GM23338 (cell line): ENCODE measurements around the gene CCNF. TPM values are rescaled to one million over a fixed set of nuclear protein-coding genes. Genes with fewer than 3 reads are reported as not detected.
A peak's percentile ranks its signal among the peaks of the same experiment; 100 is the strongest.

Source experiments
- ATAC-seq: fragments of 200-7000 bp; cut with Tn5 transposase; 3 replicates; pipeline ENCODE4 v1.9.1; 2020
- DNase-seq: peaks from one replicate; pipeline ENCODE4 v3.0.0-alpha.2; 2015; ENCODE audit warnings: low spot score
- H2AFZ ChIP-seq: fragments of 200-600 bp; sonication (generic); 2 replicates; pipeline ENCODE4 v1.8.0; 2016; ENCODE audit warnings: antibody characterized with exemption, mild to moderate bottlenecking, moderate library complexity
- H3F3A ChIP-seq: fragments of 200-600 bp; sonication (generic); replicated peaks from 2 replicates; pipeline ENCODE4 v1.8.0; 2017; ENCODE audit warnings: antibody characterized with exemption, mixed run types, low read depth
- H3K27ac ChIP-seq: fragments of 200-600 bp; sonication (generic); 2 replicates; pipeline ENCODE4 v1.6.1; 2016; ENCODE audit warnings: low read depth
- H3K27me3 ChIP-seq: fragments of 200-600 bp; sonication (generic); 2 replicates; pipeline ENCODE4 v1.8.0; 2016; ENCODE audit warnings: mild to moderate bottlenecking, mixed run types, moderate library complexity; ENCODE audit not compliant: insufficient read depth
- H3K36me3 ChIP-seq: fragments of 200-600 bp; sonication (generic); 2 replicates; pipeline ENCODE4 v1.8.0; 2016; ENCODE audit warnings: mild to moderate bottlenecking; ENCODE audit not compliant: insufficient read depth
- H3K4me1 ChIP-seq: fragments of 200-600 bp; sonication (generic); 2 replicates; pipeline ENCODE4 v1.8.0; 2016; ENCODE audit warnings: mild to moderate bottlenecking, moderate library complexity; ENCODE audit not compliant: insufficient read depth
- H3K4me2 ChIP-seq: fragments of 200-600 bp; sonication (generic); 2 replicates; pipeline ENCODE4 v1.7.1; 2017; ENCODE audit warnings: mixed run types
- H3K4me3 ChIP-seq: fragments of 200-600 bp; sonication (generic); 2 replicates; pipeline ENCODE4 v1.6.1; 2016; ENCODE audit warnings: mixed run types
- H3K79me2 ChIP-seq: fragments of 200-600 bp; sonication (generic); replicated peaks from 2 replicates; pipeline ENCODE4 v1.8.0; 2017; ENCODE audit warnings: mild to moderate bottlenecking; ENCODE audit not compliant: insufficient read depth
- H3K9me2 ChIP-seq: fragments of 200-600 bp; sonication (generic); 2 replicates; pipeline ENCODE4 v1.8.0; 2017; ENCODE audit not compliant: insufficient read depth
- H4K20me1 ChIP-seq: fragments of 200-600 bp; sonication (generic); replicated peaks from 2 replicates; pipeline ENCODE4 v1.8.0; 2017; ENCODE audit warnings: mild to moderate bottlenecking; ENCODE audit not compliant: insufficient read depth
- H3K27ac Mint-ChIP-seq: 2 replicates; pipeline ENCODE4 v1.8.0; 2020; ENCODE audit warnings: inconsistent platforms, mild to moderate bottlenecking, moderate library complexity, mixed read lengths
- H3K27me3 Mint-ChIP-seq: 3 replicates; pipeline ENCODE4 v1.8.0; 2022; ENCODE audit warnings: low read depth, mild to moderate bottlenecking, moderate library complexity, mixed read lengths, inconsistent platforms; ENCODE audit not compliant: insufficient read depth, poor library complexity
- H3K36me3 Mint-ChIP-seq: 3 replicates; pipeline ENCODE4 v1.8.0; 2021; ENCODE audit warnings: low read depth, mild to moderate bottlenecking, inconsistent platforms, moderate library complexity, mixed read lengths
- H3K4me1 Mint-ChIP-seq: 3 replicates; pipeline ENCODE4 v1.8.0; 2020; ENCODE audit warnings: mild to moderate bottlenecking, inconsistent platforms, mixed read lengths
- H3K4me3 Mint-ChIP-seq: 3 replicates; pipeline ENCODE4 v1.8.0; 2021; ENCODE audit warnings: moderate library complexity, mild to moderate bottlenecking, inconsistent platforms, mixed read lengths
- H3K9me3 Mint-ChIP-seq: 3 replicates; pipeline ENCODE4 v1.8.0; 2020; ENCODE audit warnings: moderate library complexity, mild to moderate bottlenecking, inconsistent platforms, mixed read lengths
- CTCF ChIP-seq, 2 experiments: fragments of 200-600 bp in 1 of 2; sonication (generic) in 1 of 2; conservative IDR thresholded peaks; 2 replicates each; pipeline versions ENCODE4 v1.5.1 to v1.6.1; 2016 to 2017; ENCODE audit warnings: antibody characterized with exemption in 2 of 2, low read depth in 2 of 2, mild to moderate bottlenecking in 2 of 2, moderate library complexity in 1 of 2
- ETS1 ChIP-seq: IDR thresholded peaks from 2 replicates; pipeline ENCODE4 v1.6.1; 2016; ENCODE audit warnings: antibody characterized with exemption
- EZH2 ChIP-seq: fragments of 200-600 bp; sonication (generic); IDR thresholded peaks from one replicate; pipeline ENCODE4 v1.8.0; 2017; ENCODE audit warnings: antibody characterized with exemption, mild to moderate bottlenecking, low read depth; ENCODE audit not compliant: unreplicated experiment
- EZH2phosphoT487 ChIP-seq: fragments of 200-600 bp; sonication (generic); IDR thresholded peaks from one replicate; pipeline ENCODE4 v1.8.1; 2018; ENCODE audit warnings: antibody characterized with exemption; ENCODE audit not compliant: unreplicated experiment
- REST ChIP-seq: IDR thresholded peaks from one replicate; pipeline ENCODE4 v1.6.1; 2018; ENCODE audit warnings: antibody characterized with exemption; ENCODE audit not compliant: unreplicated experiment
- ZNF462 ChIP-seq: fragments of 250-450 bp; sonication (Bioruptor Pico); IDR thresholded peaks from 2 replicates; pipeline ENCODE4 v1.5.0; 2020; ENCODE audit warnings: mild to moderate bottlenecking, moderate library complexity
- polyA plus RNA-seq: library from polyadenylated mRNA; unstranded; fragments of >200 nt; fragmentation: Nextera tagmentation; extraction: Ambion mirVana; gene quantifications from 2 replicates; pipeline ENCODE4 v1.2.1, GENCODE V29; 2016
- total RNA-seq: library from RNA; depleted of rRNA; stranded (reverse); fragments of >200 nt; shearing (Covaris generic); gene quantifications from 2 replicates; pipeline ENCODE4 v1.2.3, GENCODE V29; 2014

The CCNF gene
- total and polyA plus RNA-seq, 2 experiments from 2014 or later, result 21.2 to 54.2 TPM

- no peak for TF ChIP-seq ZNF462
- no peak for TF ChIP-seq EZH2
- no peak for TF ChIP-seq ETS1
- TF ChIP-seq EZH2phosphoT487, result no peak
These were observed 770 bp downstream of the CCNF start (continued) for GRCh38 chr16:2429771-2430663.

- Mint-ChIP-seq H3K27ac (no peak overlapping the region), H3K9me3 (no peaks in the 10 kb centered on the region; the same call in 2 of the 3 replicates), H3K4me3 (no peak overlapping the region), H3K4me1 (peaks cover 21% of the 10 kb centered on the region), H3K27me3 (peaks cover 19% of the 10 kb centered on the region), H3K36me3 (peaks cover 66% of the 10 kb centered on the region)
- H3K79me2 ChIP-seq, result peaks cover 27% of the 10 kb centered on the region
- H3F3A ChIP-seq, result 0 out of 2 replicates have a peak, but pooled peaks cover 17% of the 10 kb centered on the region
- no peak overlapping the region for H2AFZ ChIP-seq
- H3K36me3 ChIP-seq, result peaks cover 29% of the 10 kb centered on the region
- no peaks in the 10 kb centered on the region for H3K9me2 ChIP-seq
- no peak for TF ChIP-seq REST
- peak; percentile 28 to 31; a peak in 3 of 4 replicates for TF ChIP-seq CTCF (conservative IDR thresholded peaks at IDR 0.05; ENCODE audit: low read depth in 2 of 2)
- H3K4me3 ChIP-seq, result no peak overlapping the region
- H3K27me3 ChIP-seq, result no peaks in the 10 kb centered on the region
- peaks cover 11% of the 10 kb centered on the region; the same call in 1 of the 2 replicates for H3K4me1 ChIP-seq
- no peak for DNase-seq
- no peak overlapping the region for H3K27ac ChIP-seq
- no peak for ATAC-seq
- no peak overlapping the region for H3K4me2 ChIP-seq
- H4K20me1 ChIP-seq, result peaks cover 26% of the 10 kb centered on the region
These were observed 3.0 kb downstream of the CCNF start for GRCh38 chr16:2432286-2432685.
